Activated naive CD4-positive, alpha-beta T cell treated with anti-CD3 and anti-CD28 coated beads, Interleukin-2, amount 50 U/mL, for 72 hours (primary cell): Measurements from ENCODE around the gene SH2D1B. TPM values are rescaled to one million over a fixed set of nuclear protein-coding genes. Genes with fewer than 3 reads are reported as not detected.
A peak's percentile ranks its signal among the peaks of the same experiment; 100 is the strongest.

Source experiments
- ATAC-seq, 2 donors: fragments of 150-1000 bp; cut with Tn5 transposase; 2 replicates each; pipeline ENCODE4 v1.10.0; 2021; ENCODE audit warnings: mild to moderate bottlenecking in 2 of 2, moderate library complexity in 2 of 2
- DNase-seq, 2 donors: peaks; one replicate each; pipeline ENCODE4 v3.0.0; 2021 to 2022; ENCODE audit warnings: low spot score in 2 of 2
- H3K27ac Mint-ChIP-seq, 2 donors: one replicate each; pipeline ENCODE4 v1.8.0; 2022; ENCODE audit warnings: mild to moderate bottlenecking in 2 of 2, mixed read lengths in 2 of 2
- H3K36me3 Mint-ChIP-seq, 2 donors: one replicate each; pipeline ENCODE4 v1.8.0; 2022; ENCODE audit warnings: mixed read lengths in 2 of 2
- H3K9me3 Mint-ChIP-seq, 2 donors: one replicate each; pipeline ENCODE4 v1.8.0; 2022; ENCODE audit warnings: mixed read lengths in 2 of 2
- total RNA-seq, 2 donors: library from RNA; stranded (reverse); gene quantifications; one replicate each; pipeline ENCODE4 v1.2.3, GENCODE V29; 2022

SH2D1B gene
- total RNA-seq, 2 donors from 2014 or later: 0.18 TPM; not detected in 1

DNA sequence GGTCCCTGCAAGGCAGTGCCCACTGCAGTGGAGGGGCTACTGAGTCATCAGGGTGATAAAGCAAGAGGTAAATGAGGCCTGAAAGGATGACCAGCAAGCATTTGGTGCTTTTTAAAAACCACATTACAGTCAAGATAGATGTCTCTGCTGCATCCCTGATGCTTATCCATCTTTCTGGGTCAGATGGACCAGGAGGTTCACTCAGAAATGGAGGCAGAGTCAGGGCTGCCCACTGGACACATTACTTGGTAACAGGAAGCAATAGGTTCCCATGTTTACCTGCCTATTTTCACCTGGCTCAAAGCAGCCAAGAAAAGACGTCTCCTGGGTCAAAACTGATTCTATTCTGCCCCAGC, 38.9 kb downstream of the SH2D1B start:
- peak overlapping the region in 1 of 2 donors; percentile 14 for H3K27ac Mint-ChIP-seq
- DNase-seq: no peak
- H3K36me3 Mint-ChIP-seq: no peaks in the 10 kb centered on the region
- no peaks in the 10 kb centered on the region for H3K9me3 Mint-ChIP-seq
- no peak for ATAC-seq

DNA sequence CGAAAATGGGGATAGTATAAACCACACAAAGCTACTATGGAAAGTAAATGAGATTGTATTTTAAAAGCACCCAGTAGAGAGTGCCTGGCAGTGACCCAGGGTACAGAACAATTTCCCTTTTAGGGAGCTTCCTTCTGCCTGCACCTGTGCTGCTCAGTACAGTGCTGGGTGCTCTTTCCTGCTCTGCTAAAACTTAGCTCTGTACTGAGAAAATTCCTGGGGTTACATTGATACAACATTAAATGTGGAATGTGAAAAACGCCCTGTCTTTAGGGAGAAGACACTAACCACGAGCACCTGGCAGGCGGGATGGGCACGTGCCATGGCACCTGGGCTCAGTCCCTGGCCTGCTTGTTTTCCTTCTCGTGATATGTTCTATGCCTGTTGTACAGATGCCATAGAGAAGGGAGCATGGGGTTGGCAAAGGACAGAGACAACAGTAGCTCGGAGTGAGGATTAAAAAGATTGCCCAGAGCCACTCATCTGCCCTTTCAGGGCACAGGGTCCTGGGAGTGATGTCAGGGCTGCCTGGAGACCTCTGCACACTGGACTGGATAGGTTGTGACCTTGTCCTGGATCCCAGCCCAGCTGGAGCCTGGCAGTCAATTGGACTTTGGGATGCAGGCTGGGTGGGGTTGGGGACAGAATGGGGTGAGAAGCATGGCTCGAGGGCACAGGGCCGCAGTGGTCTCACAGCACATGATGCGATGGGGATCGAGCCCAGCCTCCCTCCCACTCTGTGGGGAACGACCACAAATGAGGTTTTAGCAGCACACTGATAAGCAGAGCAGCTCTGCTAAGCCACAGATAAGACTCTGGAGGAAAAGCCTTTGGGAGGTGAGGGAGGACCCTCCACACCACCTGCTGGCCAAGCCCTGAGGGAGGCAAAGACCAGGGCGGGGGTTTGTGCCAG, 39.5 kb downstream of the SH2D1B start:
- ATAC-seq (no peak), DNase-seq (no peak)
- Mint-ChIP-seq H3K36me3 (no peaks in the 10 kb centered on the region), H3K9me3 (no peaks in the 10 kb centered on the region), H3K27ac (peak overlapping the region; percentile 8 to 14)

DNA sequence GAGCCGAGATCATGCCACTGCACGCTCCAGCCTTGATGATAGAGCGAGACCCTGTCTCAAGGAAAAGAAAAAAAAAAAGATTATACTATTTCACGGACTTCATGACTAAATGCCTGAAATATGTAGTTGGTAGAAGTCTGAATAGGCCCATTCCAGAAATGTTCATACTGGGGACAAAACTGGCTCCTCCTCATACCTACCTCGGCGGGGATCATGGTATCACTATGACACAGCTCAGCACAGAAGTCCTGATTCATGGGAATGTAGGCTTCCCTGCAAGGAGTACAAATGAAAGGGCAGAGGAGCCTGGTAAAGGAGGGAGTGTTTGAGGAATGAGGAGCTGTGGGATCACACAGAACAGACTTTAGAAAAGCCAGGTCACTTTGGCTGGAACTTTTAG, 40.3 kb downstream of the SH2D1B start:
- no peaks in the 10 kb centered on the region for H3K36me3 Mint-ChIP-seq
- H3K27ac Mint-ChIP-seq: peak overlapping the region in 1 of 2 donors; percentile 6
- ATAC-seq: no peak

DNA sequence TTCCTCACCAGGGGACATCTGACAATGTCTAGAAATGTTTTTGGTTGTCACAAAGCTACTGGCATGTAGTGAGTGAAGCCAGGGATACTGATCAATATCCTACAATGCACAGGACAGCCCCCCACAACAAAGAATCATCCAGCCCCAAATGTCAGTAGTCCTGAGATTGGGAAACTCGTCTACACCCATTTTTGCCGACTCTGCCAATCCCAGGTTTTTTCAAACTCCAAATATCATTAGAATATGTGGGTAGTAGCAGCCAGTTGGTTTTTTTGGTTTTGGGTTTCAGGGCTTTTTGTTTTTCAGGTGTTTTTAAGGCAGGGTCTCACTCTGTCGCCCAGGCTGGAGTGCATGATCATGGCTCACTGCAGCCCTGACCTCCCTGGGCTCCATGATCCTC, 41.2 kb downstream of the SH2D1B start:
- no peaks in the 10 kb centered on the region for H3K9me3 Mint-ChIP-seq
- H3K36me3 Mint-ChIP-seq: no peaks in the 10 kb centered on the region
- no peak for ATAC-seq
- H3K27ac Mint-ChIP-seq: no peak overlapping the region
- DNase-seq: no peak

More for the DNA sequence above, 40.3 kb downstream of the SH2D1B start:
- DNase-seq: no peak
- no peaks in the 10 kb centered on the region for H3K9me3 Mint-ChIP-seq

DNA sequence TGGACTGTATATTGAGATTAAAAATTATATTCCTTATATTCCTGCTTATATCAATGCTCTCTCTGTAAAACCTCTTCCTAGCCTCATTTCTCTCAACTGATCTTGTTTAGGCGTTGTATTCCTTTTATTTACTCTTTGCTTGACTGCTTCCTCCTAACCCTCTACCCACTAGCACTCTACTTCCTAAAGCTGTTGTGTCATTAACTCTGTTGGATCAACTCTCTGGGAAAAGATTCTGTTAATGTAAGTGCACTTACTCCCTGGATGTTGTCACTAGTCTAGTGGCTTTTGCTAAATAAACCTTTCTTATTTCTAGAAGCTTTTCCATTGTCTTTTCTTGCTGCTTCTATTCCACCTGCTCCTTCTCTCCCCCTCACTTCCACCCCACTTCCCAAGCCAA, 41.8 kb downstream of the SH2D1B start:
- Mint-ChIP-seq H3K9me3 (no peaks in the 10 kb centered on the region), H3K27ac (no peak overlapping the region), H3K36me3 (no peaks in the 10 kb centered on the region)
- DNase-seq (no peak), ATAC-seq (no peak)

DNA sequence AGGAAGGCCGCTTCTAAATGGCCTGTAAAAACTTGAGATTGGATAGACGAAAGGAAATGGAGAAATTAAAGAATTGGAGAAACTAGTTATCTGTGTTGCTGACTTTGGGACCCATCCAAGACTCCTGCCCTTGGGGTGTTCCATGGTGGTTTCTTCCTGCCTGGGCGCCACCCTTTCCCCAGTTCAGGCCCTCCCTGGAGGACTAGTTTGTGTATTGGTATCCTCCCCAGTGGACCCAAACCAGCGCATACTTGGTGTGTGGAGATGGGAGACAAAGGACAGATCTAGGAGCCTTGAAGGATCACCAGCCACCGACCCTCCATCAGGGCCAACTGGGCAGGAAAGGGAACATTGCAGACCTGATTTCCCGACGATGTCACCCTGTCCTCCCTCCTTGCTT, 42.4 kb downstream of the SH2D1B start:
- ATAC-seq: no peak
- DNase-seq: no peak
- no peaks in the 10 kb centered on the region for H3K9me3 Mint-ChIP-seq
- H3K27ac Mint-ChIP-seq: no peak overlapping the region
- H3K36me3 Mint-ChIP-seq: no peaks in the 10 kb centered on the region

DNA sequence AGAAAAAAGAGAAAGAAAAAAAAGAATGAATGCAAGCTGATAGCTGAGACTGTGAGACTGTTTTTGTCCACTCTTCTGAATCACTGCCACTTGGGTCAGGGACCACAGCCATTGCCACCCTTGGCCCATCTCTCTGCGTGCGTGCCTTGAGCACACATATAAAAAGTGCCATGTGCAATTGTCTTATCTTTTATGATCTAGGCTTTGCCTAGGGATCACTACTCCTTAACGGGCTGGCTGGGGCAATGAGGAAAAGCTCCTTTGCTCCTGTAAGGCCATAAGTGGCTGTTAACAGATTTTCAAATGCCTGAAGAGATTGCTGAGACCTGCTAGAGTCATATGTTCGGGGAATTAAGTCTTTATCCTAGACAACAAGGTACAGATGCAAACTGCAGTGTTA, 43.5 kb downstream of the SH2D1B start:
- DNase-seq (no peak), ATAC-seq (no peak)
- Mint-ChIP-seq H3K27ac (no peak overlapping the region), H3K36me3 (no peaks in the 10 kb centered on the region), H3K9me3 (no peaks in the 10 kb centered on the region)

DNA sequence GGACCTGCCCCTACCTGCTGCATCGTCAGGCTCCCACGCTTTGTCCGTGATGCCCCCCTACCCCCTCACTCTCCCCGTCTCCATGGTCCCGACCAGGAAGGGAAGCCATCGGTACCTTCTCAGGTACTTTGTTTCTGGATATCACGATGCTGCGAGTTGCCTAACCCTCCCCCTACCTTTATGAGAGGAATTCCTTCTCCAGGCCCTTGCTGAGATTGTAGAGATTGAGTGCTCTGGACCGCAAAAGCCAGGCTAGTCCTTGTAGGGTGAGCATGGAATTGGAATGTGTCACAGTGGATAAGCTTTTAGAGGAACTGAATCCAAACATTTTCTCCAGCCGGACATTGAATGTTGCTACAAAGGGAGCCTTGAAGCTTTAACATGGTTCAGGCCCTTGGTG, 44.2 kb downstream of the SH2D1B start:
- Mint-ChIP-seq H3K27ac (no peak overlapping the region), H3K36me3 (no peaks in the 10 kb centered on the region), H3K9me3 (no peaks in the 10 kb centered on the region)
- no peak for DNase-seq
- no peak for ATAC-seq

DNA sequence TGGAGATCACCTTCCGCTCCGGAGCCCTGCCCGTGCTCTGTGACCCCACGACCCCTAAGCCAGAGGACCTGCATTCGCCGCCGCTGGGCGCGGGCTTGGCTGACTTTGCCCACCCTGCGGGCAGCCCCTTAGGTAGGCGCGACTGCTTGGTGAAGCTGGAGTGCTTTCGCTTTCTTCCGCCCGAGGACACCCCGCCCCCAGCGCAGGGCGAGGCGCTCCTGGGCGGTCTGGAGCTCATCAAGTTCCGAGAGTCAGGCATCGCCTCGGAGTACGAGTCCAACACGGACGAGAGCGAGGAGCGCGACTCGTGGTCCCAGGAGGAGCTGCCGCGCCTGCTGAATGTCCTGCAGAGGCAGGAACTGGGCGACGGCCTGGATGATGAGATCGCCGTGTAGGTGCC, 44.9 kb downstream of the SH2D1B start:
- no peak overlapping the region for H3K27ac Mint-ChIP-seq

DNA sequence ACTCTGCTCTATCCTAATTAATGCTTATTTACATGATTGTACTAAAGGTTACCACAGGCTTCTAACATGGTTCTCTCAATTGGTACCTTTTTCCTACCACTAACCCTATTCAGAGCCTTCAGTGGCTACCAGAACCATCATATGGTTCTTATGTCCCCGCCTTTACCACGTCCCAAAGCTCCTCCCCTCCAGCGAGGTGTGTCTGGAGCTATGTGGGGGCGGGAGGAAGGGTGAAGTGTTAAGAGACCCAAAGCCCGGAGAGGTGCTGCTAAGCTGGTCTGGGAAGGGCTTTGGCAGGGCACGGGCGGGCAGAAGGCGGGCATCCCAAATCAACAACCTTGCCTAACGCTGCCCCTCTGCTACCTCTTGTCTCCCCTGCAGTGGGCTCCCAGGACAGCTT, 45.3 kb downstream of the SH2D1B start:
- Mint-ChIP-seq H3K36me3 (no peaks in the 10 kb centered on the region), H3K27ac (no peak overlapping the region), H3K9me3 (no peaks in the 10 kb centered on the region)
- ATAC-seq (no peak), DNase-seq (no peak)

More for the DNA sequence above, 44.9 kb downstream of the SH2D1B start:
- H3K36me3 Mint-ChIP-seq: no peaks in the 10 kb centered on the region
- DNase-seq (no peak), ATAC-seq (no peak)
- no peaks in the 10 kb centered on the region for H3K9me3 Mint-ChIP-seq

DNA sequence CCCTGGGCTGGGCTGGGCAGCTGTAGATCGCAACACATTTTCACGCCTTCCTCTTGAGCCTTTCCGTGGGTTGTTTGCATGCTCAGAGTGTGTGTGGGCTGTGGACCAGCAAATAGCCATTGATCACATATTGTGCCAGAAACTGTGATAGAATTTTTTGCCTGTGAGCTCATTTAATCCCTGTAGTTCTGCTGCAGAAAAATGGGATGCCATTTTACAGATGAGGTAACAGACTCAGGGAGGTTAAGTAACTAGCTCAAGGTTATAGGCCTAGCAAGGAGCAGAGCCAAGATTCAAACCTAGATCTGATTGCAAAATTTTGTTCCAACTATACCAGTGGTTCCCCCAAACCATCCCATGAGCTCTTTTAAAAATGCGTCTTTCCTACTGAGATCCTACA, 45.8 kb downstream of the SH2D1B start:
- DNase-seq: no peak
- Mint-ChIP-seq H3K9me3 (no peaks in the 10 kb centered on the region), H3K27ac (no peak overlapping the region), H3K36me3 (no peaks in the 10 kb centered on the region)
- ATAC-seq: no peak

DNA sequence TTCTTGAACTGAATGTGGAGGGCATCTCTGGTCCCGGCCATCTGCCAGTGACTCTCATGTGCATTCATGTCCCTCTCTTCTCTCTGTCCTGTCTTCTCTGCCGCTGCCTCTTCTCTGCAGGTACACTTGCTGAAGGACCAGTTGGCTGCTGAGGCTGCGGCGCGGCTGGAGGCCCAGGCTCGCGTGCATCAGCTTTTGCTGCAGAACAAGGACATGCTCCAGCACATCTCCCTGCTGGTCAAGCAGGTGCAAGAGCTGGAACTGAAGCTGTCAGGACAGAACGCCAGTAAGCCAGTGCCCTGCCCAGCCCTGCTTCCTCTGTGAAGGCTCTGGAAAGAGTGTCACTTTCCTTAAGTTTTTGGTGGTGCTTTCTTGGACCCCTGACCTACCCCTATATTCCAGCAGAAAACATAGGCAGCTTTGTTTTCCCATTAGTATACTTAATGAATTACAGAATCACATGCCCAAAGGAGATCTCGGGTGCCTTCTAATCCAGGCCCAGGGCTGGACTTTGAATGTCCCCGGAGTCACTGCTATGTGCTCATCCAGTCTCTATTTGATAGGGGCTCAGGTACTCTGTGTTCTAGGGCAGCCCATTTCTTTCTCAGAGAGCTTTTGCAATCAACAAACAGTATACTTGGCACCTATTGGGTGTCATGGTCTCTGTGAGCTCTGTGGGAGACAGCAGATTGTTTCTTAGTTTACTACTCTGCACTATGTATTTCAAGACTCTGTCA, 46.5 kb downstream of the SH2D1B start:
- no peak for DNase-seq
- Mint-ChIP-seq H3K27ac (no peak overlapping the region), H3K9me3 (no peaks in the 10 kb centered on the region), H3K36me3 (no peaks in the 10 kb centered on the region)
- ATAC-seq: no peak

DNA sequence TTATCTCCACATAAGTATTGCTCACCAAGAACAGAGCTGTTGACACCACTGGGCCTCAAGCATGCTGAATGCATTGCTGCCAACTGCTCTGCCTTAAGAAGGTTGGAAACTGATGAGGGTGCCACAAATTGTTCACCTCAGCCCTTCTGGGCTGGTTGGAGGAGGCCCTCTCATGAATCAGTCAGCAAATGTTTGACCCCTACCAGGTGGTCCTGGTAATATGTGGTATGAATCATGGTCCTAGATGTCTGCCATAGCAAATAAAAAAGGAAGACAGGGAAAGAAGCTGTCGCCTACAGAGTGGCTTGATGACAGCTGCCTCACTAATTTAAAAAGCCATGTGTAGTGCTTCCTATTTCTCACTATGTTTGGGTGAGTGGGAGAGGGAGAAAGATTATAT, 47.4 kb downstream of the SH2D1B start:
- no peaks in the 10 kb centered on the region for H3K36me3 Mint-ChIP-seq
- ATAC-seq (no peak), DNase-seq (no peak)
- H3K27ac Mint-ChIP-seq: no peak overlapping the region
- no peaks in the 10 kb centered on the region for H3K9me3 Mint-ChIP-seq

DNA sequence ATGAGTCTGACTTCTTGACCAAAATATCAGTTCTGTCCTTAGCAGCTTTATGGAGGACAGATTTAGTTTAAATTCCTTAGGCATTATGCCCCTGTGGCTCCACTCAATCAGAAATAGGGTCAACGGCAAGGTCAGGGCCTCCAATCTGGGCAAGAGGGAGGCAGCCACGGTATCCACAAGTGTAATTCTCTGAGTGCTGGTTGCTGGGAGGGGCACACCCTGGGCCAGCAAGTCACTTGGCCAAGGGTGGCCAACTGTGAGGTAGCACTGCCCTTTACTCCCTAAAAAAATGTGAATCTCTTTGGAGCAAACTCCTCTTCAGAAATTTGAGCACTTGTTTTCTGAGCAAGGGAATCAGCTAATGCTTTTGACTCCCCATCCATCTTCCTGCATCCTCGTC, 48.1 kb downstream of the SH2D1B start:
- no peak overlapping the region for H3K27ac Mint-ChIP-seq

DNA sequence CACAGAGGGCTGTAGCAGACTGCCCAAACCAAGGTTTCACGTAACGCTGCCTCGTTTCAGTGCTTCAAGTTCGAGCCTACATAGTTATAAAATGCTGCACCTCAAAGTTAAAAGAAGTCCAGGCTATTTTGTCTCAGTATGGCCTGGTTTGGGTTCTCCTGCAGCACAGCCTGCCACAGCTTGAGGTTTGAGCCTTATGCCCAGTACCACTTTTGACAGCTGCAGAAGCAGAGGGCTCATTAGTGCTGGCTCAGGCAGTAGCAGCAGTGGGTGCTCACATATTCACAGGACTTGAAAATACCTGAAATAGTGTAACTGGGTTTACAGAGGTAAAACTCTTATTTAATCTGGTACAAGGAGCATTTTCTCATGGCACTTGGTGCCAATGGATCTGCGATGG, 50.6 kb downstream of the SH2D1B start:
- no peaks in the 10 kb centered on the region for H3K36me3 Mint-ChIP-seq
- H3K9me3 Mint-ChIP-seq: no peaks in the 10 kb centered on the region
- no peak overlapping the region for H3K27ac Mint-ChIP-seq
- no peak for DNase-seq
- no peak for ATAC-seq

More for the DNA sequence above, 48.1 kb downstream of the SH2D1B start:
- Mint-ChIP-seq H3K9me3 (no peaks in the 10 kb centered on the region), H3K36me3 (no peaks in the 10 kb centered on the region)
- DNase-seq: no peak
- ATAC-seq: no peak

DNA sequence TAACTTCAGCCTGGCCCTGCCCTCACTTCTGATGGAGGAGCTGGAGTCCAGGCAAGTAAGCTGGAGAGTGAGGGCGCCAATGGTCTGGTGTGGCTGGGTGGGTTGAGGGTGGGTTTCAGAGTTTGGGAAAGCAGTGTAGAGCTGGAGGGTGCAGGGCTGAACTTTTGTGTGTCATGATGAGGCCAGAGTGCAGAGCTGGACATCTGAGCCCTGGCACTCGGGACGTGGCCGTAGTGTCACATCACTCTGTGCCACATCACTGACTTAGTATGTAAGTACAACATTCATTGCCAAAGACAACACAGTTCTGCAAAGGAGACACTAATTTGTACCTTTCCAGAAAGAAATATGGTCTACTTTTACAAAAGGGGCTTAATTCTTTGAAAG, 51.1 kb downstream of the SH2D1B start:
- DNase-seq (no peak), ATAC-seq (no peak)
- H3K36me3 Mint-ChIP-seq: no peaks in the 10 kb centered on the region
- H3K9me3 Mint-ChIP-seq: no peaks in the 10 kb centered on the region
- H3K27ac Mint-ChIP-seq: no peak overlapping the region

DNA sequence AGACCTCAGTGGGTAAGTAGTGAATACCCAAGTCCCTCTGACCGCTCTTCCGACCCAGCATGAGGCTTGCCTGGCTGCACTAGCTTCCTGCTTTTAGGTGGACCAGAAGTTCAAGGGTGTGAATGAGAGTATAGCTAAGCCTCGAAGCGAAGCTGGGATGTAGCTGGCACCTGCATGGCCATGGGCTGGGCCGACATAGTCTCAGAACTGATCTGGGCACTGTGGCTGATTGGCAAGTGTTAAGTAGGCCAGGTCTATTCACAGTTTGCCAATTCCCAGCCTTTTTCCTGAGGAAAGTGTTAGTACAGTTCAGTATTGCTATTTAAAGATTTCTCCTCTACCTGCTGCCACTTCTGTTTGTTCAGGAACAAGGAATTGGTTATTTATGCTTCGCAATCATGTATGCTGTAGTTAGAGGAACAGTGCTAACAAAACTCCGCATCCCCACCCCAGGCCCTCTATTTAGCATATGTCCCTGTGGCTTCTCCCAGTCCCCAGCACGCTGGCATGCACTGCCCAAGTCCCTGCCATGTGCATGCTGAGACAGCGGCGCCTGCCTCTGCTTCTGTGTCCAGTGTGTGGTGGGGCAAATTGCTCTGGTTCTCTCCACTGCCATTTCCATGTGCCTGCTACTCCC, 51.6 kb downstream of the SH2D1B start:
- Mint-ChIP-seq H3K36me3 (no peaks in the 10 kb centered on the region), H3K9me3 (no peaks in the 10 kb centered on the region), H3K27ac (peak overlapping the region in 1 of 2 donors; percentile 36)
- DNase-seq: no peak
- ATAC-seq: no peak
